ENCODE measurements around the gene CHRND.

DNA sequence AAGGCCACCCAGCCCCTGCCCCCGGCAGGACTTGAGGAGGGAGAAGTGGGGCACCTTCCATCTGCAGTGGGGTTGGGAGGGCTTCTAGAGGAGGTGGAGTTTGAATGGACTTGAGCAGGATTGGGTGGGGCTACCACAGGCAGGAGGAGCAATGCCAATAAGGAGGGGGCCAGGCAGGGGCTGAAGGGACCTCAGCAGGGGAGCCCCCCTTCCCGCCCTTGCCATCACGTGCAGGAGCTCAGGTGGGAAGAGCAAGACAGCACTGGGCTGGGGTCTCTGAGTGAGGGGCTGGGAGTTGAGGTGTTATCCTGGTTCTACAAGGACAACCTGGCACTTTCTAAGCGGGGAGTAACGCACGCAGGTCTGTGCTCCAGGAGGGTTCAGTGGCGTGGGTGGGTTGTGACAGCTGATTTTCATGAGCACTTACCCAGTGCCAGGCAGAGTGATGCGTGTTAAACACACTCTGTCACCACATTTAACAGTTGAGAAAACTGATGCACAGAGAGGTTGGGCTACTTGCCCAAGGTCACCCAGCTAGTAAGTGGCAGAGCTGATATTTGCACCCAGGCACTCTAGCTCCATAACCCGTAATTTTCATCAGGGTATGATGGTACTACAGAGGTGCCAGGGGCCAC, 4.8 kb downstream of the CHRND start:
- TF ChIP-seq, protein P1, sequence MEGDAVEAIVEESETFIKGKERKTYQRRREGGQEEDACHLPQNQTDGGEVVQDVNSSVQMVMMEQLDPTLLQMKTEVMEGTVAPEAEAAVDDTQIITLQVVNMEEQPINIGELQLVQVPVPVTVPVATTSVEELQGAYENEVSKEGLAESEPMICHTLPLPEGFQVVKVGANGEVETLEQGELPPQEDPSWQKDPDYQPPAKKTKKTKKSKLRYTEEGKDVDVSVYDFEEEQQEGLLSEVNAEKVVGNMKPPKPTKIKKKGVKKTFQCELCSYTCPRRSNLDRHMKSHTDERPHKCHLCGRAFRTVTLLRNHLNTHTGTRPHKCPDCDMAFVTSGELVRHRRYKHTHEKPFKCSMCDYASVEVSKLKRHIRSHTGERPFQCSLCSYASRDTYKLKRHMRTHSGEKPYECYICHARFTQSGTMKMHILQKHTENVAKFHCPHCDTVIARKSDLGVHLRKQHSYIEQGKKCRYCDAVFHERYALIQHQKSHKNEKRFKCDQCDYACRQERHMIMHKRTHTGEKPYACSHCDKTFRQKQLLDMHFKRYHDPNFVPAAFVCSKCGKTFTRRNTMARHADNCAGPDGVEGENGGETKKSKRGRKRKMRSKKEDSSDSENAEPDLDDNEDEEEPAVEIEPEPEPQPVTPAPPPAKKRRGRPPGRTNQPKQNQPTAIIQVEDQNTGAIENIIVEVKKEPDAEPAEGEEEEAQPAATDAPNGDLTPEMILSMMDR (IDR thresholded peaks at IDR 0.05; ENCODE audit: insufficient read depth, low read depth, low read length), result no peak
- TF ChIP-seq EZH2 (IDR thresholded peaks at IDR 0.05; ENCODE audit: insufficient read depth, low read length), result no peak
